Neural cell (in vitro differentiated cells): ENCODE measurements around the gene CFHR4. TPM values are rescaled to one million over a fixed set of nuclear protein-coding genes. Genes with fewer than 3 reads are reported as not detected.

Experiments
- H2AFZ ChIP-seq: fragments of 200-600, 300-800 bp; sonication (generic), shearing (Covaris generic); 2 replicates; pipeline ENCODE4 v1.6.0; 2014; ENCODE audit warnings: low read depth, mild to moderate bottlenecking, antibody characterized with exemption, low read length, moderate library complexity
- H3F3A ChIP-seq: fragments of 200-600 bp; shearing (Covaris generic); 2 replicates; pipeline ENCODE4 v1.6.1; 2016; ENCODE audit warnings: mild to moderate bottlenecking, moderate library complexity, mixed read lengths, antibody characterized with exemption, low read length; ENCODE audit not compliant: insufficient read depth, poor library complexity, severe bottlenecking
- H3K27ac ChIP-seq: fragments of 200-600, 300-800 bp; sonication (generic), shearing (Covaris generic); 2 replicates; pipeline ENCODE4 v1.5.1; 2014; ENCODE audit warnings: mild to moderate bottlenecking, low read length, moderate library complexity
- H3K27me3 ChIP-seq: fragments of 300-800, 200-600 bp; sonication (generic), shearing (Covaris generic); 2 replicates; pipeline ENCODE4 v1.6.0; 2014; ENCODE audit warnings: mild to moderate bottlenecking, low read depth, low read length, moderate library complexity; ENCODE audit not compliant: insufficient read depth
- H3K36me3 ChIP-seq: fragments of 300-800, 200-600 bp; sonication (generic), shearing (Covaris generic); 2 replicates; pipeline ENCODE4 v1.5.1; 2014; ENCODE audit warnings: mild to moderate bottlenecking, antibody characterized with exemption, low read length, moderate library complexity; ENCODE audit not compliant: insufficient read depth
- H3K4me2 ChIP-seq: fragments of 300-800, 200-600 bp; sonication (generic), shearing (Covaris generic); 2 replicates; pipeline ENCODE4 v1.6.0; 2014; ENCODE audit warnings: mild to moderate bottlenecking, low read length
- H3K4me3 ChIP-seq: fragments of 300-800, 200-600 bp; sonication (generic), shearing (Covaris generic); 2 replicates; pipeline ENCODE4 v1.5.1; 2014; ENCODE audit warnings: mild to moderate bottlenecking, low read length, moderate library complexity
- H3K79me2 ChIP-seq: fragments of 200-600 bp; shearing (Covaris generic); replicated peaks from 2 replicates; pipeline ENCODE4 v1.6.0; 2014; ENCODE audit warnings: mild to moderate bottlenecking, low read length, moderate library complexity; ENCODE audit not compliant: insufficient read depth
- H3K9ac ChIP-seq: fragments of 300-800, 200-600 bp; sonication (generic), shearing (Covaris generic); 2 replicates; pipeline ENCODE4 v1.6.1; 2016; ENCODE audit warnings: mild to moderate bottlenecking, low read length, mixed read lengths
- H3K9me2 ChIP-seq: fragments of 200-600 bp; shearing (Covaris generic); 2 replicates; pipeline ENCODE4 v1.6.1; 2016; ENCODE audit warnings: mild to moderate bottlenecking, low read length, mixed read lengths; ENCODE audit not compliant: insufficient read depth
- H3K9me3 ChIP-seq: fragments of 200-600, 300-800 bp; sonication (generic), shearing (Covaris generic); 2 replicates; pipeline ENCODE4 v1.6.1; 2016; ENCODE audit warnings: mild to moderate bottlenecking, mixed run types, low read length, moderate library complexity, mixed read lengths
- H4K20me1 ChIP-seq: fragments of 200-600 bp; shearing (Covaris generic); 2 replicates; pipeline ENCODE4 v1.6.1; 2016; ENCODE audit warnings: mild to moderate bottlenecking, mixed run types; ENCODE audit not compliant: insufficient read depth
- EP300 ChIP-seq: fragments of 450-650 bp; conservative IDR thresholded peaks from 2 replicates; pipeline ENCODE4 v1.6.1; 2014; ENCODE audit warnings: antibody characterized with exemption, mild to moderate bottlenecking, moderate library complexity; ENCODE audit not compliant: poor library complexity, severe bottlenecking
- EZH2 ChIP-seq: fragments of 200-600, 300-800 bp; shearing (Covaris generic), sonication (generic); IDR thresholded peaks from 2 replicates; pipeline ENCODE4 v1.6.1; 2014; ENCODE audit warnings: antibody characterized with exemption, low read length, borderline replicate concordance, mild to moderate bottlenecking; ENCODE audit not compliant: insufficient read depth, poor library complexity, severe bottlenecking
- MXI1 ChIP-seq: fragments of 450-650 bp; conservative IDR thresholded peaks from 2 replicates; pipeline ENCODE4 v1.6.1; 2014; ENCODE audit warnings: antibody characterized with exemption, mild to moderate bottlenecking; ENCODE audit not compliant: poor library complexity, severe bottlenecking
- POLR2AphosphoS5 ChIP-seq: IDR thresholded peaks from 2 replicates; pipeline ENCODE4 v1.6.1; 2012
- RAD21 ChIP-seq: fragments of 450-650 bp; conservative IDR thresholded peaks from 2 replicates; pipeline ENCODE4 v1.6.1; 2014; ENCODE audit warnings: antibody characterized with exemption, mild to moderate bottlenecking, moderate library complexity
- SMC3 ChIP-seq: fragments of 450-650 bp; conservative IDR thresholded peaks from 2 replicates; pipeline ENCODE4 v1.6.1; 2014; ENCODE audit warnings: antibody characterized with exemption, mild to moderate bottlenecking, moderate library complexity; ENCODE audit not compliant: poor library complexity
- TAF1 ChIP-seq: IDR thresholded peaks from 2 replicates; pipeline ENCODE4 v1.6.1; 2012; ENCODE audit warnings: low read depth
- polyA plus RNA-seq: library from polyadenylated mRNA; depleted of rRNA; stranded (reverse); fragments of >200 nt; gene quantifications from 2 replicates; pipeline ENCODE4 v1.2.3, GENCODE V29; 2014
- TF ChIP-seq, protein P1 (sequence below): fragments of 450-650 bp; IDR thresholded peaks from 2 replicates; pipeline ENCODE4 v1.5.1; 2014; ENCODE audit warnings: antibody characterized with exemption, mild to moderate bottlenecking, moderate library complexity; ENCODE audit not compliant: poor library complexity, severe bottlenecking
- TF ChIP-seq, protein P2 (sequence below): IDR thresholded peaks from 2 replicates; pipeline ENCODE4 v1.6.1; 2012; ENCODE audit warnings: borderline replicate concordance

The CFHR4 gene
- polyA plus RNA-seq, 1 donor from 2014 or later: not detected

DNA sequence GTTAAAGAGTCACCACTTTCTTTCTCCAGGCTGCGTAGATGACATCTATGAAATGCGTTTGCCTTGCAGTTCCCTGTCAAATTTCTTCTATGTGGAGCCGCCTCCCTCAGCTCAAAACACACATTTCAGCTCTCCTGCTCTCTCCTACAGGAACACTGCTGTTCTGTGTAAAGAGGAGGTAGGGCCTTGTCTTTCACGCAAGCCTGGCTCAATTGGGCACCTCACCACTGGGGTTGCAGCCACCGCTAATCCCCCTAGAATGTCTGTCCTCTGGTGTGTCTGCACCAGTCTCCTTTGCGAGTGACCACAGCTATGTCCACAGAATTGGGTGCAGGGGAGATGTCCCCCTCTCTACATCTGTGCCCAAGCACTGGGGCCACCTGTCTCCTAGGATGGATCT, 31.8 kb upstream of the CFHR4 start:
- Histone ChIP-seq H3K4me2 (no peak overlapping the region), H3F3A (no peaks in the 10 kb centered on the region), H3K9ac (no peak overlapping the region), H3K27ac (no peak overlapping the region), H3K79me2 (no peaks in the 10 kb centered on the region), H3K36me3 (no peaks in the 10 kb centered on the region), H3K9me3 (no peaks in the 10 kb centered on the region), H3K9me2 (no peaks in the 10 kb centered on the region), H3K27me3 (no peaks in the 10 kb centered on the region), H4K20me1 (no peaks in the 10 kb centered on the region), H3K4me3 (no peak overlapping the region), H2AFZ (no peak overlapping the region)
- TF ChIP-seq SMC3 (no peak), POLR2AphosphoS5 (no peak), TAF1 (no peak), RAD21 (no peak), EZH2 (no peak), MXI1 (no peak), EP300 (no peak)
- TF ChIP-seq, protein P1, sequence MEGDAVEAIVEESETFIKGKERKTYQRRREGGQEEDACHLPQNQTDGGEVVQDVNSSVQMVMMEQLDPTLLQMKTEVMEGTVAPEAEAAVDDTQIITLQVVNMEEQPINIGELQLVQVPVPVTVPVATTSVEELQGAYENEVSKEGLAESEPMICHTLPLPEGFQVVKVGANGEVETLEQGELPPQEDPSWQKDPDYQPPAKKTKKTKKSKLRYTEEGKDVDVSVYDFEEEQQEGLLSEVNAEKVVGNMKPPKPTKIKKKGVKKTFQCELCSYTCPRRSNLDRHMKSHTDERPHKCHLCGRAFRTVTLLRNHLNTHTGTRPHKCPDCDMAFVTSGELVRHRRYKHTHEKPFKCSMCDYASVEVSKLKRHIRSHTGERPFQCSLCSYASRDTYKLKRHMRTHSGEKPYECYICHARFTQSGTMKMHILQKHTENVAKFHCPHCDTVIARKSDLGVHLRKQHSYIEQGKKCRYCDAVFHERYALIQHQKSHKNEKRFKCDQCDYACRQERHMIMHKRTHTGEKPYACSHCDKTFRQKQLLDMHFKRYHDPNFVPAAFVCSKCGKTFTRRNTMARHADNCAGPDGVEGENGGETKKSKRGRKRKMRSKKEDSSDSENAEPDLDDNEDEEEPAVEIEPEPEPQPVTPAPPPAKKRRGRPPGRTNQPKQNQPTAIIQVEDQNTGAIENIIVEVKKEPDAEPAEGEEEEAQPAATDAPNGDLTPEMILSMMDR: no peak
- TF ChIP-seq, protein P2, sequence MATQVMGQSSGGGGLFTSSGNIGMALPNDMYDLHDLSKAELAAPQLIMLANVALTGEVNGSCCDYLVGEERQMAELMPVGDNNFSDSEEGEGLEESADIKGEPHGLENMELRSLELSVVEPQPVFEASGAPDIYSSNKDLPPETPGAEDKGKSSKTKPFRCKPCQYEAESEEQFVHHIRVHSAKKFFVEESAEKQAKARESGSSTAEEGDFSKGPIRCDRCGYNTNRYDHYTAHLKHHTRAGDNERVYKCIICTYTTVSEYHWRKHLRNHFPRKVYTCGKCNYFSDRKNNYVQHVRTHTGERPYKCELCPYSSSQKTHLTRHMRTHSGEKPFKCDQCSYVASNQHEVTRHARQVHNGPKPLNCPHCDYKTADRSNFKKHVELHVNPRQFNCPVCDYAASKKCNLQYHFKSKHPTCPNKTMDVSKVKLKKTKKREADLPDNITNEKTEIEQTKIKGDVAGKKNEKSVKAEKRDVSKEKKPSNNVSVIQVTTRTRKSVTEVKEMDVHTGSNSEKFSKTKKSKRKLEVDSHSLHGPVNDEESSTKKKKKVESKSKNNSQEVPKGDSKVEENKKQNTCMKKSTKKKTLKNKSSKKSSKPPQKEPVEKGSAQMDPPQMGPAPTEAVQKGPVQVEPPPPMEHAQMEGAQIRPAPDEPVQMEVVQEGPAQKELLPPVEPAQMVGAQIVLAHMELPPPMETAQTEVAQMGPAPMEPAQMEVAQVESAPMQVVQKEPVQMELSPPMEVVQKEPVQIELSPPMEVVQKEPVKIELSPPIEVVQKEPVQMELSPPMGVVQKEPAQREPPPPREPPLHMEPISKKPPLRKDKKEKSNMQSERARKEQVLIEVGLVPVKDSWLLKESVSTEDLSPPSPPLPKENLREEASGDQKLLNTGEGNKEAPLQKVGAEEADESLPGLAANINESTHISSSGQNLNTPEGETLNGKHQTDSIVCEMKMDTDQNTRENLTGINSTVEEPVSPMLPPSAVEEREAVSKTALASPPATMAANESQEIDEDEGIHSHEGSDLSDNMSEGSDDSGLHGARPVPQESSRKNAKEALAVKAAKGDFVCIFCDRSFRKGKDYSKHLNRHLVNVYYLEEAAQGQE: no peak

DNA sequence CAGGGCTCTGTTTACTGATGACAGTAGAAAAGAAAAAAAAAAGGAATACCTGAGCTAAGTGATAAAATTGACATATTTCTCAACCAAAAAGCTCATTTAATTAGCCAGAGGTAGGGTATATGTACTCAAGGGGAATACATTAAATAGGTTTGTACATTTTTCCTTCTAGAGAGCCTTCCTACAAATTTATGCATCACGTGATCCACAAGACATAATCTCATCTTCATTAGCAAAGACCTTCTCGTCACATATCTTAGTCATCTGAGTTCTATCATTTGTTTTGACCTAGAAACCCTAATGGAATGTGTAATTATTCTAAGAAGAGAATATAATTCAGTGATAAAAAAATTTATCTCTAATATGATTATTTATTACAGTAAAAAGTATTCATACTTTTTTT, 30.7 kb upstream of the CFHR4 start:
- H3K27me3 ChIP-seq: no peaks in the 10 kb centered on the region
- H3K4me2 ChIP-seq: no peak overlapping the region
- no peak overlapping the region for H2AFZ ChIP-seq
- no peaks in the 10 kb centered on the region for H3K79me2 ChIP-seq
- no peak overlapping the region for H3K9ac ChIP-seq
- H3F3A ChIP-seq: no peaks in the 10 kb centered on the region
- no peaks in the 10 kb centered on the region for H3K9me3 ChIP-seq
- no peaks in the 10 kb centered on the region for H4K20me1 ChIP-seq
- H3K36me3 ChIP-seq: no peaks in the 10 kb centered on the region
- TF ChIP-seq SMC3 (no peak), TAF1 (no peak), MXI1 (no peak), EP300 (no peak), EZH2 (no peak), POLR2AphosphoS5 (no peak), RAD21 (no peak)
- TF ChIP-seq, protein P2: no peak
- TF ChIP-seq, protein P1: no peak
- H3K4me3 ChIP-seq: no peak overlapping the region
- no peak overlapping the region for H3K27ac ChIP-seq
- no peaks in the 10 kb centered on the region for H3K9me2 ChIP-seq
